Gastroesophageal sphincter (tissue), 4 donors: ENCODE results near the gene TRAPPC3. TPM values are rescaled to one million over a fixed set of nuclear protein-coding genes. Genes with fewer than 3 reads are reported as not detected.

Source experiments
- ATAC-seq: fragments of 150-250 bp; one replicate; pipeline ENCODE4 v1.9.1; 2016; ENCODE audit warnings: mild to moderate bottlenecking, moderate library complexity
- H3K27ac ChIP-seq, 4 donors: fragments of 200-600 bp; sonication (generic) in 3 of 4; 1 replicate in 3 of 4; 2 replicates in 1 of 4; pipeline ENCODE4 v1.5.1; 2016 to 2019
- H3K27me3 ChIP-seq: fragments of 200-600 bp; sonication (generic); one replicate; pipeline ENCODE4 v1.5.1; 2019
- H3K36me3 ChIP-seq, 2 donors: fragments of 200-600 bp; sonication (generic); one replicate each; pipeline ENCODE4 v1.5.1; 2019; ENCODE audit warnings: control low read depth in 1 of 2
- H3K4me1 ChIP-seq, 3 donors: fragments of 200-600 bp; sonication (generic); 1 replicate in 2 of 3; 2 replicates in 1 of 3; pipeline ENCODE4 v1.5.1; 2016 to 2019; ENCODE audit warnings: control low read depth in 2 of 3
- H3K4me3 ChIP-seq, 2 donors: fragments of 200-600 bp; sonication (generic); one replicate each; pipeline ENCODE4 v1.5.1; 2019; ENCODE audit warnings: mild to moderate bottlenecking in 1 of 2, moderate library complexity in 1 of 2
- H3K9me3 ChIP-seq, 3 donors: fragments of 200-600 bp; sonication (generic); one replicate each; pipeline ENCODE4 v1.5.1; 2017 to 2019; ENCODE audit warnings: control low read depth in 2 of 3
- CTCF ChIP-seq, 4 experiments: fragments of 200-600 bp in 2 of 4; fragments of 450-650 bp in 2 of 4; sonication (generic) in 1 of 4; IDR thresholded peaks; one replicate each; pipeline ENCODE4 v1.5.1; 2017 to 2019; ENCODE audit warnings: antibody characterized with exemption in 4 of 4, mild to moderate bottlenecking in 2 of 4, moderate library complexity in 2 of 4
- EP300 ChIP-seq: sonication (generic); formaldehyde crosslinking; IDR thresholded peaks from one replicate; pipeline ENCODE4 v1.6.1; 2017; ENCODE audit warnings: antibody characterized with exemption, mild to moderate bottlenecking
- POLR2A ChIP-seq, 2 donors: fragments of 450-650 bp; IDR thresholded peaks; one replicate each; pipeline ENCODE4 v1.6.1; 2017; ENCODE audit warnings: antibody characterized with exemption in 2 of 2, mild to moderate bottlenecking in 2 of 2, moderate library complexity in 1 of 2
- POLR2AphosphoS5 ChIP-seq: sonication (generic); formaldehyde crosslinking; IDR thresholded peaks from one replicate; pipeline ENCODE4 v1.6.1; 2017; ENCODE audit warnings: antibody characterized with exemption
- WGBS, 2 donors: methylation state at CpG; one replicate each; pipeline ENCODE4 v1.1.5; 2018; ENCODE audit warnings: low coverage in 1 of 2; 5-methylcytosine and 5-hydroxymethylcytosine counted together
- total RNA-seq, 4 donors: library from RNA; depleted of rRNA; stranded (reverse); fragments of >200 nt; gene quantifications; one replicate each; pipeline ENCODE4 v1.1.0, GENCODE V29; 2016

The TRAPPC3 gene
- total RNA-seq, 4 donors from 2014 or later, result 102 to 166 (median 129) TPM

GRCh38 chr1:36182734-36183133 is 33.4 kb upstream of the TRAPPC3 start:
- Histone ChIP-seq H3K27ac (peak overlapping the region; percentile 72 to 89 (median 83)), H3K4me3 (no peak overlapping the region), H3K9me3 (no peaks in the 10 kb centered on the region), H3K27me3 (no peaks in the 10 kb centered on the region), H3K4me1 (peaks cover 2 to 58% (median 11%) of the 10 kb centered on the region in 3 donors), H3K36me3 (peaks cover 0 to 42% of the 10 kb centered on the region in 2 donors)
- no peak for ATAC-seq
- no peak for TF ChIP-seq POLR2A (IDR thresholded peaks at IDR 0.05)
- peak; percentile 15 for TF ChIP-seq POLR2AphosphoS5
- no peak for TF ChIP-seq EP300
- TF ChIP-seq CTCF (IDR thresholded peaks at IDR 0.05), result no peak
- 30 to 48% methylated on average over 1 to 2 of the region's 2 CpGs for WGBS, 2 donors

- Histone ChIP-seq H3K27ac (peak overlapping the region in 3 of 4 donors; percentile 77 to 80 (median 79)), H3K9me3 (no peaks in the 10 kb centered on the region), H3K4me1 (peaks cover 4 to 76% (median 17%) of the 10 kb centered on the region in 3 donors), H3K4me3 (no peak overlapping the region), H3K36me3 (peaks cover 0 to 78% of the 10 kb centered on the region in 2 donors), H3K27me3 (no peaks in the 10 kb centered on the region)
- no peak for ATAC-seq
- TF ChIP-seq CTCF (IDR thresholded peaks at IDR 0.05), result no peak
- no peak for TF ChIP-seq EP300
- TF ChIP-seq POLR2A (IDR thresholded peaks at IDR 0.05), result no peak
- no peak for TF ChIP-seq POLR2AphosphoS5
- WGBS, 2 donors, result 78 to 100% methylated on average over 1 to 3 of the region's 19 CpGs
Measured at GRCh38 chr1:36179220-36179600, 29.9 kb upstream of the TRAPPC3 start.

- TF ChIP-seq CTCF (IDR thresholded peaks at IDR 0.05) (no peak), POLR2AphosphoS5 (no peak), POLR2A (IDR thresholded peaks at IDR 0.05) (no peak), EP300 (no peak)
- Histone ChIP-seq H3K4me1 (peaks cover 4 to 76% (median 17%) of the 10 kb centered on the region in 3 donors), H3K9me3 (no peaks in the 10 kb centered on the region), H3K36me3 (peaks cover 0 to 83% of the 10 kb centered on the region in 2 donors), H3K27me3 (no peaks in the 10 kb centered on the region), H3K4me3 (no peak overlapping the region), H3K27ac (peak overlapping the region; percentile 15 to 80 (median 78))
- ATAC-seq, result no peak
- WGBS, 2 donors, result 72 to 82% methylated on average over 13 to 41 of the region's 62 CpGs
Measured at GRCh38 chr1:36178471-36179219, 29.4 kb upstream of the TRAPPC3 start.

GRCh38 chr1:36177589-36178431 is 28.5 kb upstream of the TRAPPC3 start:
- peaks cover 0 to 92% of the 10 kb centered on the region in 2 donors for H3K36me3 ChIP-seq
- peak overlapping the region; percentile 15 to 80 (median 78) for H3K27ac ChIP-seq
- TF ChIP-seq POLR2A (IDR thresholded peaks at IDR 0.05) (no peak), POLR2AphosphoS5 (no peak), EP300 (no peak), CTCF (IDR thresholded peaks at IDR 0.05) (no peak)
- no peak overlapping the region for H3K4me3 ChIP-seq
- H3K27me3 ChIP-seq, result no peaks in the 10 kb centered on the region
- H3K9me3 ChIP-seq, result no peaks in the 10 kb centered on the region
- H3K4me1 ChIP-seq, result peaks cover 4 to 76% (median 13%) of the 10 kb centered on the region in 3 donors
- ATAC-seq, result no peak
- 57 to 77% methylated on average over 1 to 5 of the region's 33 CpGs for WGBS, 2 donors
